GM20000 (cell line): ENCODE results near the gene REPS2.

ENCODE experiments used
- DNase-seq: peaks from one replicate; pipeline ENCODE4 v3.0.0; 2012; ENCODE audit warnings: low spot score
- CTCF ChIP-seq: IDR thresholded peaks from 2 replicates; pipeline ENCODE4 v1.5.1; 2012; ENCODE audit warnings: mild to moderate bottlenecking, control low read depth; ENCODE audit errors: extremely low read depth, missing control alignments

The REPS2 gene

GRCh38 chrX:17028356-17028755 lies 81.9 kb downstream of the REPS2 start:
- no peak for DNase-seq
- no peak for TF ChIP-seq CTCF

GRCh38 chrX:17030092-17030491 lies 83.6 kb downstream of the REPS2 start:
- no peak for DNase-seq
- TF ChIP-seq CTCF, result no peak

- no peak for DNase-seq
- no peak for TF ChIP-seq CTCF
Observed at GRCh38 chrX:17030580-17031270, 84.3 kb downstream of the REPS2 start.

- no peak for TF ChIP-seq CTCF
Observed at GRCh38 chrX:17031827-17032226, 85.4 kb downstream of the REPS2 start.

GRCh38 chrX:17032351-17032750 lies 85.9 kb downstream of the REPS2 start:
- no peak for TF ChIP-seq CTCF
- DNase-seq, result no peak

More at GRCh38 chrX:17031827-17032226, 85.4 kb downstream of the REPS2 start:
- no peak for DNase-seq

GRCh38 chrX:17033225-17033624 lies 86.8 kb downstream of the REPS2 start:
- no peak for TF ChIP-seq CTCF
- DNase-seq, result no peak

GRCh38 chrX:17035111-17035510 lies 88.7 kb downstream of the REPS2 start:
- TF ChIP-seq CTCF, result no peak
- DNase-seq, result no peak
